Activated naive CD4-positive, alpha-beta T cell treated with anti-CD3 and anti-CD28 coated beads, Interleukin-2, amount 50 U/mL, for 24 hours (primary cell): ENCODE data around the gene ARL10.
"Not testable (repeated sequence)": the region's sequence is repeated elsewhere in the genome, so short reads cannot be mapped to it uniquely, and the experiment has no call there.

ENCODE experiments used
- H3K27ac Mint-ChIP-seq: one replicate; pipeline ENCODE4 v1.8.0; 2021; ENCODE audit warnings: mild to moderate bottlenecking, mixed read lengths
- H3K27me3 Mint-ChIP-seq: one replicate; pipeline ENCODE4 v1.8.0; 2021; ENCODE audit warnings: mixed read lengths
- H3K36me3 Mint-ChIP-seq: one replicate; pipeline ENCODE4 v1.8.0; 2021; ENCODE audit warnings: mixed read lengths
- H3K4me1 Mint-ChIP-seq: one replicate; pipeline ENCODE4 v1.8.0; 2021; ENCODE audit warnings: mixed read lengths
- H3K4me3 Mint-ChIP-seq: one replicate; pipeline ENCODE4 v1.8.0; 2021; ENCODE audit warnings: mild to moderate bottlenecking, mixed read lengths
- H3K9me3 Mint-ChIP-seq: one replicate; pipeline ENCODE4 v1.8.0; 2021; ENCODE audit warnings: mixed read lengths

Gene ARL10

GRCh38 chr5:176394881-176395675, 29.8 kb downstream of the ARL10 start:
- H3K4me3 Mint-ChIP-seq: no peak overlapping the region
- H3K4me1 Mint-ChIP-seq: no peaks in the 10 kb centered on the region
- H3K27me3 Mint-ChIP-seq: no peaks in the 10 kb centered on the region
- no peaks in the 10 kb centered on the region for H3K9me3 Mint-ChIP-seq
- H3K27ac Mint-ChIP-seq: no peak overlapping the region
- peaks cover 1% of the 10 kb centered on the region for H3K36me3 Mint-ChIP-seq

GRCh38 chr5:176396330-176396729, 31.0 kb downstream of the ARL10 start:
- H3K4me3 Mint-ChIP-seq: no peak overlapping the region
- no peaks in the 10 kb centered on the region for H3K9me3 Mint-ChIP-seq
- no peaks in the 10 kb centered on the region for H3K27me3 Mint-ChIP-seq
- H3K36me3 Mint-ChIP-seq: peaks cover 3% of the 10 kb centered on the region
- no peaks in the 10 kb centered on the region for H3K4me1 Mint-ChIP-seq
- H3K27ac Mint-ChIP-seq: no peak overlapping the region

GRCh38 chr5:176397736-176398420, 32.6 kb downstream of the ARL10 start:
- no peaks in the 10 kb centered on the region for H3K27me3 Mint-ChIP-seq
- H3K27ac Mint-ChIP-seq: peak overlapping the region; percentile 23
- no peaks in the 10 kb centered on the region for H3K4me1 Mint-ChIP-seq
- H3K9me3 Mint-ChIP-seq: no peaks in the 10 kb centered on the region
- H3K4me3 Mint-ChIP-seq: no peak overlapping the region
- peaks cover 3% of the 10 kb centered on the region for H3K36me3 Mint-ChIP-seq

GRCh38 chr5:176400382-176401156, 35.3 kb downstream of the ARL10 start:
- H3K4me1 Mint-ChIP-seq: no peaks in the 10 kb centered on the region
- no peak overlapping the region for H3K4me3 Mint-ChIP-seq
- H3K9me3 Mint-ChIP-seq: no peaks in the 10 kb centered on the region
- H3K36me3 Mint-ChIP-seq: peaks cover 3% of the 10 kb centered on the region
- no peaks in the 10 kb centered on the region for H3K27me3 Mint-ChIP-seq
- no peak overlapping the region for H3K27ac Mint-ChIP-seq

GRCh38 chr5:176401281-176402205, 36.3 kb downstream of the ARL10 start:
- Mint-ChIP-seq H3K27ac (no peak overlapping the region), H3K4me1 (no peaks in the 10 kb centered on the region), H3K27me3 (no peaks in the 10 kb centered on the region), H3K4me3 (no peak overlapping the region), H3K36me3 (peaks cover 3% of the 10 kb centered on the region), H3K9me3 (no peaks in the 10 kb centered on the region)

DNA sequence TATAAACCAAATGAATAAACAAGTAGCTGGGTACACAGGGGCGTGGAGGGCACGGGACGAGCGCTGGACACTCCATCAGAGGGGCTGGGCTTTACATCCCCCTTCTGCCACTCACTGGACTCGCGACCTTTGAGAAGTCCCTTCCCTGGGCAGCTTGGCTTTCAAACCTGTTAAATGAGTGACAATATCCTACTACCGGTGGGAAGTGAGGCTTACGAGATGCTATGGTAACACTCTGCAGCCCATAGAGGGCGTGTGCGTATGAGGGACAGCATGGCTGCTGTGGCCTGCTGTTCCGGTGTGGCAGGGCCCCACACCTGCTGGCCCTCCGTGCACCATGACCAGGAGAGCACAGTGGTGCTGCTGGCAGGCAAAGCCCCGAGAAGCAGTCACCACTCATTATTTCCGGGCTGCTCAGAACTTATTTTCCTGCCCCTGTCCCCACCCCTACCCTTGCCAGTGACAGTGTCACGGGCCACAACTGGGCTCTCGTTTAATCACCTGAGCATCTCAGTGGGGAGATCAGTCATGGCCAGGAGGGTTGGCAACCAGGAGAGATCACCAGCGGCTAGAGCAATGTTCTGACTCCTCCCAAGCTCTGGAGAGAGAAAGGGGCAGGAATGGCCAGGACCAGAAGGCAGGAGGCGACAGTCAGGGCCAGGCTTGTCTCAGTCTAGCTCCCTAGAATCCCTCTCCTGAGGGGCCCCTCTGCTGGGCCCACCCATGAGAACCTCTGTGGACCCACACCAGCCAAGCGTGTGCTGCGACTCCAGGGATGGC, 40.6 kb downstream of the ARL10 start:
- Mint-ChIP-seq H3K4me3 (no peak overlapping the region), H3K27ac (no peak overlapping the region), H3K36me3 (peaks cover 7% of the 10 kb centered on the region), H3K27me3 (no peaks in the 10 kb centered on the region), H3K9me3 (no peaks in the 10 kb centered on the region), H3K4me1 (no peaks in the 10 kb centered on the region)

- Mint-ChIP-seq H3K4me1 (peaks cover 7% of the 10 kb centered on the region), H3K27ac (no peak overlapping the region), H3K36me3 (peaks cover 7% of the 10 kb centered on the region), H3K9me3 (no peaks in the 10 kb centered on the region), H3K27me3 (no peaks in the 10 kb centered on the region), H3K4me3 (no peak overlapping the region)
Observed at GRCh38 chr5:176406436-176407052, 41.3 kb downstream of the ARL10 start.

DNA sequence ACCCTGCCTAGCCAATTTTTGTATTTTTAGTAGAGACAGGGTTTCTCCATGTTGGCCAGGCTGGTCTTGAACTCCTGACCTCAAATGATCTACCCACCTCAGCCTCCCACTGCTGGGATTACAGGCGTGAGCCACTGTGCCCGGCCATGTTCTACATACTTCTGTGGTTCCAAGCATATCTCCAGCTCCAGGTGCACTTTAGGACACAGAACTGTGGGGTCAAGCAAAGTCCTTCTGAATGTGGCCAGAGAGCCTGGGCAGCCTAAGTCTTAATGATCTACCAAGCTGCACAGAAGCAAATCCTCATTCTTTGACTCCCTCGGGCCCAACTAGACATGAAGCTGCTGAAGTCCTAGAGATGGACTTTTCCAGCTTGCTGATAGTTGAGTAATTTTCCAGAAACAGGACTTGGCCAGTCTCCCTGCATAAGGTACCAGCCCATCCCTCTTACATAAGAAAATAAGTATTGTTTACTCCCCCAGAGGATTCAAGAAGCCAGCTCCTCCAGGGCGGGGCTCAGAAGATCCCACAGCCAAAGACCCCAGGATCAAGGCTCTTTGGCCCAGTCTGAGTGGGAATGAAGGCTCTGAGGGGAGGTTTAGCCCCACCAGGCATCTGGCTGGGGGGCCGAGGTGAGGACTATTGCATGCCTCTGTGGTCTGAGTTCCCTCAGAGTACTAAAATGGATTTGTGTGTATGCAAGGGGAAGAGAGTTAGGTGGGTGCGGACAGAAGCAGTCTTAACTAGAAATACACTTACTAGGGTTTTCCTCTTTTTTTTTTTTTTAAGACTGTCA, 42.4 kb downstream of the ARL10 start:
- H3K27ac Mint-ChIP-seq: no peak overlapping the region
- H3K36me3 Mint-ChIP-seq: peaks cover 7% of the 10 kb centered on the region
- H3K4me3 Mint-ChIP-seq: no peak overlapping the region
- peaks cover 13% of the 10 kb centered on the region for H3K4me1 Mint-ChIP-seq
- H3K9me3 Mint-ChIP-seq: no peaks in the 10 kb centered on the region
- H3K27me3 Mint-ChIP-seq: no peaks in the 10 kb centered on the region

GRCh38 chr5:176408252-176408573, 42.9 kb downstream of the ARL10 start:
- not testable (repeated sequence) for H3K36me3 Mint-ChIP-seq, H3K4me3 Mint-ChIP-seq, H3K27me3 Mint-ChIP-seq, H3K27ac Mint-ChIP-seq, H3K9me3 Mint-ChIP-seq
- peaks cover 18% of the 10 kb centered on the region for H3K4me1 Mint-ChIP-seq

- no peaks in the 10 kb centered on the region for H3K9me3 Mint-ChIP-seq
Observed at GRCh38 chr5:176408590-176408989, 43.3 kb downstream of the ARL10 start.

GRCh38 chr5:176409765-176410164, 44.5 kb downstream of the ARL10 start:
- Mint-ChIP-seq H3K9me3 (no peaks in the 10 kb centered on the region), H3K4me3 (no peak overlapping the region), H3K27me3 (no peaks in the 10 kb centered on the region), H3K4me1 (peaks cover 32% of the 10 kb centered on the region), H3K27ac (no peak overlapping the region), H3K36me3 (peaks cover 7% of the 10 kb centered on the region)

More at GRCh38 chr5:176408590-176408989, 43.3 kb downstream of the ARL10 start:
- Mint-ChIP-seq H3K4me1 (peaks cover 20% of the 10 kb centered on the region), H3K27me3 (no peaks in the 10 kb centered on the region), H3K27ac (no peak overlapping the region), H3K4me3 (no peak overlapping the region), H3K36me3 (peaks cover 7% of the 10 kb centered on the region)

- Mint-ChIP-seq H3K36me3 (peaks cover 7% of the 10 kb centered on the region), H3K27me3 (no peaks in the 10 kb centered on the region), H3K4me3 (no peak overlapping the region), H3K9me3 (no peaks in the 10 kb centered on the region), H3K27ac (no peak overlapping the region), H3K4me1 (peaks cover 41% of the 10 kb centered on the region)
Observed at GRCh38 chr5:176410486-176411180, 45.3 kb downstream of the ARL10 start.
